Heart right ventricle (tissue), 16 donors: ENCODE measurements around the gene SLC66A1. TPM values are rescaled to one million over a fixed set of nuclear protein-coding genes. Genes with fewer than 3 reads are reported as not detected.

Experiments used
- ATAC-seq, 8 donors: fragments of 200-7000 bp; cut with Tn5 transposase; one replicate each; pipeline ENCODE4 v1.9.1; 2020; ENCODE audit warnings: mild to moderate bottlenecking in 8 of 8, moderate library complexity in 8 of 8, moderate number of reproducible peaks in 1 of 8
- DNase-seq, 2 donors: peaks; one replicate each; pipeline ENCODE4 v3.0.0-alpha.2; 2020
- H3K27ac ChIP-seq, 10 donors: fragments of 200-600 bp; sonication (generic) in 2 of 10; one replicate each; pipeline versions ENCODE4 v1.5.0 to v1.8.0; 2020 to 2022; ENCODE audit warnings: mild to moderate bottlenecking in 3 of 10
- H3K27me3 ChIP-seq, 7 donors: fragments of 200-600 bp; one replicate each; pipeline ENCODE4 v1.8.0; 2021 to 2022; ENCODE audit warnings: mild to moderate bottlenecking in 2 of 7
- H3K36me3 ChIP-seq, 9 donors: fragments of 200-600 bp; sonication (generic) in 1 of 9; one replicate each; pipeline versions ENCODE4 v1.5.0 to v1.8.0; 2020 to 2022; ENCODE audit warnings: mild to moderate bottlenecking in 2 of 9
- H3K4me1 ChIP-seq, 9 donors: fragments of 200-600 bp; sonication (generic) in 1 of 9; one replicate each; pipeline versions ENCODE4 v1.5.0 to v1.8.0; 2020 to 2022; ENCODE audit warnings: mild to moderate bottlenecking in 4 of 9
- H3K4me3 ChIP-seq, 10 donors: fragments of 200-600 bp; sonication (generic) in 2 of 10; one replicate each; pipeline versions ENCODE4 v1.5.0 to v1.8.0; 2020 to 2022; ENCODE audit warnings: mild to moderate bottlenecking in 7 of 10, moderate library complexity in 2 of 10
- H3K9me3 ChIP-seq, 11 donors: fragments of 200-600 bp in 10 of 11; sonication (generic) in 2 of 11; one replicate each; pipeline versions ENCODE4 v1.5.0 to v1.8.0; 2013 to 2022; ENCODE audit warnings: mild to moderate bottlenecking in 2 of 11, control low read depth in 1 of 11, moderate library complexity in 1 of 11
- WGBS, 2 donors: extraction: QIAGEN DNeasy Blood & Tissue Kit; methylation state at CpG; one replicate each; pipeline ENCODE4 v1.1.7; 2013; ENCODE audit warnings: inconsistent platforms in 1 of 2; 5-methylcytosine and 5-hydroxymethylcytosine counted together
- intact Hi-C, 10 donors: fragments of 100-400 bp; cut with DNase I; formaldehyde crosslinking; loops; one replicate each; pipeline versions ENCODE4 v1.11.1 to v1.14.2; 2022
- polyA plus RNA-seq, 2 donors: library from polyadenylated mRNA; stranded (reverse); fragments of 200-250 nt; gene quantifications; one replicate each; pipeline ENCODE4 v1.2.3, GENCODE V29; 2013
- total RNA-seq, 10 donors: library from RNA; stranded (reverse); fragmentation: NEBNext Ultra II Directional in 3 of 10; extraction: Animal tissue kit (Norgen Biotek cat#: 25700) in 3 of 10; gene quantifications; one replicate each; pipeline versions ENCODE4 v1.2.1 to v1.2.4, GENCODE V29; 2021 to 2023
- TF ChIP-seq, protein P1 (sequence below), 9 donors: fragments of 200-600 bp; sonication (generic) in 2 of 9; IDR thresholded peaks; one replicate each; pipeline versions ENCODE4 v1.5.0 to v1.8.0; 2021 to 2022; ENCODE audit warnings: antibody characterized with exemption in 9 of 9, mild to moderate bottlenecking in 5 of 9, moderate library complexity in 1 of 9
- donor health status: Arrhythmogenic right ventricular cardiomyopathy.
- donor health status: ischemic (EF 13 %, LVEDD 7.1; RV severe dilation, severe dysfunction).
- donor health status: healthy with polysubstance abuse.
- donor health status: DM: no; HTN: yes; CAD: no.
- donor health status: DM: no; HTN: no; CAD: no.
- donor health status: ischemic (EF 25% LVEDD 6.9; RV normal size, moderate dysfunction).
- donor health status: ischemic (EF 25% LVEDD 5.7; RV mildly dilated, moderate dysfunction).
- donor health status: healthy.
- donor health status: DM: yes; HTN: yes; CAD: no.
- donor health status: Ischemic cardiomyopathy.
- donor health status: ischemic (EF 35%, LVEDD 5.7; RV mildly dilated, moderate dysfunction).
- donor health status: nonischemic (EF 11% LVEDD 7.7; RV severe dilation, severe dysfunction).
- donor health status: DM: yes; HTN: yes; CAD: no.
- donor health status: PGD.
- donor health status: ischemic (EF 29% LVEDD 5.4; RV normal size, mild dysfunction).
- donor health status: nonischemic (EF 23%, LVEDD 6.1; RV moderate dilation, normal function).

The SLC66A1 gene
- total and polyA plus RNA-seq, 12 donors = 4.2 to 18.0 (median 7.1) TPM

DNA sequence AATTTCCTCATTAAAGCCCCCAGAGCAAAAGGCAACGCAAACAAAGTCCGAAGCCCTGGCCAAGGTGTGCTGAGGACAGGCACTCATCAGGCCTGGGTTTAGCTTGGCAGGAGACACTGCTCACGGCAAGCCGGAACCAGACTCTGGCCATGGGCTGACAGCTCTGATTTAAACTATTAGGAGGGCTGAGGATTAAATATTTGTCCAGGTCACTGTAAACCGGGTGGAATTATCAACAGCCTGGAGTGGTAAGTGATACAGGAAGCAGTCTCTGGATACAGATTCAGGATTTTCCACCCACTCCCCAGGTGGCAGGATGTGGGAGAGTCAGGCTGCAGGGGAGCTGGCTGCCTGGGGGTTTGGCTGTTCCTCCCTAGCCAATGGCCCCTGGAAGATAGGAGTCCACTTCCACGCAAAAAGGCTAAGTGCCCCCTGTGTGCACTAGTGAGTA, 42.4 kb downstream of the SLC66A1 start:
- DNase-seq (no peak), ATAC-seq (no peak)
- Histone ChIP-seq H3K27me3 (no peaks in the 10 kb centered on the region), H3K36me3 (peaks cover 5 to 92% (median 39%) of the 10 kb centered on the region in 9 donors), H3K9me3 (no peaks in the 10 kb centered on the region), H3K4me3 (no peak overlapping the region), H3K27ac (no peak overlapping the region), H3K4me1 (peaks cover 0 to 16% (median 2%) of the 10 kb centered on the region in 9 donors)
- WGBS, 2 donors = 54 to 67% methylated on average over 6 of the region's 6 CpGs
- TF ChIP-seq, protein P1, sequence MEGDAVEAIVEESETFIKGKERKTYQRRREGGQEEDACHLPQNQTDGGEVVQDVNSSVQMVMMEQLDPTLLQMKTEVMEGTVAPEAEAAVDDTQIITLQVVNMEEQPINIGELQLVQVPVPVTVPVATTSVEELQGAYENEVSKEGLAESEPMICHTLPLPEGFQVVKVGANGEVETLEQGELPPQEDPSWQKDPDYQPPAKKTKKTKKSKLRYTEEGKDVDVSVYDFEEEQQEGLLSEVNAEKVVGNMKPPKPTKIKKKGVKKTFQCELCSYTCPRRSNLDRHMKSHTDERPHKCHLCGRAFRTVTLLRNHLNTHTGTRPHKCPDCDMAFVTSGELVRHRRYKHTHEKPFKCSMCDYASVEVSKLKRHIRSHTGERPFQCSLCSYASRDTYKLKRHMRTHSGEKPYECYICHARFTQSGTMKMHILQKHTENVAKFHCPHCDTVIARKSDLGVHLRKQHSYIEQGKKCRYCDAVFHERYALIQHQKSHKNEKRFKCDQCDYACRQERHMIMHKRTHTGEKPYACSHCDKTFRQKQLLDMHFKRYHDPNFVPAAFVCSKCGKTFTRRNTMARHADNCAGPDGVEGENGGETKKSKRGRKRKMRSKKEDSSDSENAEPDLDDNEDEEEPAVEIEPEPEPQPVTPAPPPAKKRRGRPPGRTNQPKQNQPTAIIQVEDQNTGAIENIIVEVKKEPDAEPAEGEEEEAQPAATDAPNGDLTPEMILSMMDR (IDR thresholded peaks at IDR 0.05) = no peak
- intact Hi-C loops = no loop called here

- 88 to 91% methylated on average over 5 of the region's 5 CpGs for WGBS, 2 donors
- Histone ChIP-seq H3K27ac (no peak overlapping the region), H3K36me3 (peaks cover 5 to 85% (median 31%) of the 10 kb centered on the region in 9 donors), H3K9me3 (no peaks in the 10 kb centered on the region), H3K4me1 (peaks cover 0 to 29% (median 14%) of the 10 kb centered on the region in 9 donors), H3K4me3 (no peak overlapping the region), H3K27me3 (no peaks in the 10 kb centered on the region)
- intact Hi-C loops = no loop called here
- ATAC-seq (no peak), DNase-seq (no peak)
- TF ChIP-seq, protein P1 (IDR thresholded peaks at IDR 0.05) = no peak
These were observed 44.1 kb downstream of the SLC66A1 start for GRCh38 chr1:19356266-19356665.

- H3K36me3 ChIP-seq = peaks cover 5 to 80% (median 31%) of the 10 kb centered on the region in 9 donors
- no peak overlapping the region for H3K27ac ChIP-seq
- WGBS, 2 donors = 90 to 93% methylated on average over 13 of the region's 13 CpGs
- no peak overlapping the region for H3K4me3 ChIP-seq
- TF ChIP-seq, protein P1 (IDR thresholded peaks at IDR 0.05) = no peak
- no peaks in the 10 kb centered on the region for H3K9me3 ChIP-seq
- intact Hi-C loops = no loop called here
- ATAC-seq (no peak), DNase-seq (no peak)
- H3K27me3 ChIP-seq = no peaks in the 10 kb centered on the region
- H3K4me1 ChIP-seq = peaks cover 0 to 34% (median 14%) of the 10 kb centered on the region in 9 donors
These were observed 45.3 kb downstream of the SLC66A1 start for GRCh38 chr1:19357299-19357986.

DNA sequence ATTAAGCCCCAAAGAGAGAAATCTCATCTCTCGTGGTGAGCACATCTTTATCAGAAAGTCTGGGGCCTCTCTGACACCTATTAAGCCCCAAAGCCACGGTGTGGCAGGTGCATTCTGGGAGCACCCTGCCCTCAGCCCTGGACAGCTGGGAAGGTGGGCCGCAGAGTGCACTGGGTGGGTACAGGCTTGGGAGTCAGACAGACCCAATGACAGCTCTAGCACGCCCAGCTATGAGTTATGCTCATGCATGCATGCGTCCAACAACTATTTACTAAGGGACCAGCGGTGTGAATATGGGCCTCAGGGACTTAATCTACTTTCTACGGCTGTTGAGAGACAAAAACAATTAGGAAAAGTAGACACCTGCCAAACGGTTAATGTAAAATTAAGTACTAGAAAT, 46.6 kb downstream of the SLC66A1 start:
- peaks cover 5 to 80% (median 27%) of the 10 kb centered on the region in 9 donors for H3K36me3 ChIP-seq
- H3K27me3 ChIP-seq = no peaks in the 10 kb centered on the region
- intact Hi-C loops = no loop called here
- H3K4me3 ChIP-seq = no peak overlapping the region
- ATAC-seq (no peak), DNase-seq (no peak)
- no peak overlapping the region for H3K27ac ChIP-seq
- peaks cover 0 to 36% (median 15%) of the 10 kb centered on the region in 9 donors for H3K4me1 ChIP-seq
- TF ChIP-seq, protein P1 (IDR thresholded peaks at IDR 0.05) = no peak
- 88 to 91% methylated on average over 8 of the region's 8 CpGs for WGBS, 2 donors
- no peaks in the 10 kb centered on the region for H3K9me3 ChIP-seq
